ENCODE results near the gene ENOX1. TPM values are rescaled to one million over a fixed set of nuclear protein-coding genes. Genes with fewer than 3 reads are reported as not detected.

ENOX1 gene
- total RNA-seq, 1 donor from 2014 or later: 11.5 TPM

DNA sequence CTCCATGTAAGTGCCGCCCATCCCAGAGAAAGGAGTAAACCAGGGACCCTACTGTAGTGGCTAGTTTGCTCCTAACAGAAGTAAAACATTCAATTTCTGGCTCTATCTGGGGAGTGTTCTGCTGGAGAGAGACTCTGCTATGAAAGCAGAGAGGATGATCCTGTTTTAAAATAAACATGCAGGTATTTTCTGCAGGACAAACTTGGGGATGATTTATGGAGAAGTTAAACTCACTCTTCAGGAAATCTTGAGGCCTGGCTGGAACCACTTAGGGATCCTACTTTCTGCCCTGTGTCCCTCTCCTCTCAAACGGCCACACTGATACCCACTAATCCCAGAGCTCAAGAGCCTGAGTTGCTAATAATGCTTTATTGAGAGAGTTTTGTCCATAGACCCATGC, 482.3 kb downstream of the ENOX1 start:
- Histone ChIP-seq H3K4me3 (ENCODE audit: low read length in 3 of 3) (no peak overlapping the region), H3K9ac (ENCODE audit: low read depth in 1 of 3, low read length in 3 of 3) (no peak overlapping the region), H3K4me1 (ENCODE audit: control insufficient read depth in 3 of 3, insufficient read depth in 3 of 3, low read length in 3 of 3) (peaks cover 9 to 28% (median 14%) of the 10 kb centered on the region in 3 donors), H3K27me3 (ENCODE audit: control insufficient read depth in 3 of 3, insufficient read depth in 3 of 3, low read length in 3 of 3) (no peaks in the 10 kb centered on the region), H3K27ac (ENCODE audit: low read depth, low read length) (no peak overlapping the region), H3K36me3 (ENCODE audit: control insufficient read depth in 3 of 3, insufficient read depth in 3 of 3, low read length in 3 of 3) (no peaks in the 10 kb centered on the region), H3K9me3 (ENCODE audit: control insufficient read depth in 3 of 3, low read length in 3 of 3) (no peaks in the 10 kb centered on the region)

DNA sequence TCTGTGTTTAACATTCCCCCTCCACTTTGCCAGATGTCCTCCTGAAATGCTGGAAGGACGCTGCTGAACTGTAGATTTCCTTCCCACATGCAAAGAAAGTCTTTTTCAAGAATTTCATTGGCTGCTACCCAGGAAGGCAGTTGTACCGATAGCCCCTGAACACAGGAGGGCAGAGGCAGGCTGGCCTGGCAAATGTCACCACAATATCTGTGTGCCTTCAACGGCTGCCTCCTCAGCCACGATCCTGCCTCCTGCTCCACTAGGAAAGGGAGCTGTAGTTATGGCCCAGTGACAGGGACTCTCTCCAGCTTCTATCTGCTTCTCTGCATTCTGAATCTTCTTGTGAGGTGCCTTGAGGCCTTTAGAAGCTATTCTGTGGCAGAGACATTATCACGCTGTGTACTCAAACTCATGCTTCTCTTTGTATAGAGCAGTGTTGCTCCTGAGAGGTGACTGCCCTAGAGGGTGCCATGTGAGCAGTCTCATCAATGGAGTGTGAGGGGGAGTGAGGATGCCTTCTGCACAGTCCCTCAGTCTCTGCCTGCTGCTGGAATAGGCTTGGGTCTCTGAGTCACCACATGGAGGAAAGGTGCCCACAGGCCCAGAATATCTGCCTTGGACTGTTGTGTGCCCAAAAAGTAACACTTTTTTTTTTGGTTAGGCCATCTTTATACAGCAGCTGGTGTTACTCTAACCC, 483.6 kb downstream of the ENOX1 start:
- Histone ChIP-seq H3K36me3 (ENCODE audit: control insufficient read depth in 3 of 3, insufficient read depth in 3 of 3, low read length in 3 of 3) (no peaks in the 10 kb centered on the region), H3K9ac (ENCODE audit: low read depth in 1 of 3, low read length in 3 of 3) (peak overlapping the region in 1 of 3 donors; percentile 4), H3K27ac (ENCODE audit: low read depth, low read length) (no peak overlapping the region), H3K27me3 (ENCODE audit: control insufficient read depth in 3 of 3, insufficient read depth in 3 of 3, low read length in 3 of 3) (no peaks in the 10 kb centered on the region), H3K9me3 (ENCODE audit: control insufficient read depth in 3 of 3, low read length in 3 of 3) (no peaks in the 10 kb centered on the region), H3K4me1 (ENCODE audit: control insufficient read depth in 3 of 3, insufficient read depth in 3 of 3, low read length in 3 of 3) (peaks cover 9 to 24% (median 14%) of the 10 kb centered on the region in 3 donors), H3K4me3 (ENCODE audit: low read length in 3 of 3) (no peak overlapping the region)

DNA sequence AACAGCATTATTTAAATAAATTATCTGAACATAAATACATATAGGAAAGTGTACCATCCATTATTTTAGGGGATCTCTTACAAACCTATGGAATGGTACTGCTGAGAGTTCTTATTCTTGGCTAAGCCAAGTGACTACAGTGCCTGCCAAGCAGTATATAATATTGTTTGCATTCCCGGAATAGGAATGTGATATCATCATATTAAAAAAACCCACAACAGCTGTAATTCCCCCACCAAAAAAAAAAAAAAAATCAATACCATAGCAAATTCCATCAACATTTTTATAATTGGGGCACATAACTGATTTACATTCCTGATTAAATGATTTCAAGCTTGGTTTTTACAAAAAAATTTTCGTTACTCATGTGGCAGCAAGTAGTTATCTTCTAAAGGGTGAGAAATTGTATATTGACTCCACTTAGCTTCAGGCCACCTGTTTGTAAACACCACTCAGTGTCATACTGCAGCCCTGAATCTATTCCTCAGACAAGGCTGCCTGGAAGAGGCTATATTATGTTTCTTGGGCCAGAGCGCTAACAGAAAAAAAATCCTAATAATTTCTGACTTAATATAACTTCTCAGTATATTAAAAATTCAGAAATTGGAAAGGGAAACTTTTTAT, 485.3 kb downstream of the ENOX1 start:
- no peak overlapping the region for H3K27ac ChIP-seq (ENCODE audit: low read depth, low read length)
- H3K4me3 ChIP-seq (ENCODE audit: low read length in 3 of 3): no peak overlapping the region
- H3K36me3 ChIP-seq (ENCODE audit: control insufficient read depth in 3 of 3, insufficient read depth in 3 of 3, low read length in 3 of 3): no peaks in the 10 kb centered on the region
- H3K9ac ChIP-seq (ENCODE audit: low read depth in 1 of 3, low read length in 3 of 3): no peak overlapping the region
- H3K27me3 ChIP-seq (ENCODE audit: control insufficient read depth in 3 of 3, insufficient read depth in 3 of 3, low read length in 3 of 3): no peaks in the 10 kb centered on the region
- no peaks in the 10 kb centered on the region for H3K9me3 ChIP-seq (ENCODE audit: control insufficient read depth in 3 of 3, low read length in 3 of 3)
- H3K4me1 ChIP-seq (ENCODE audit: control insufficient read depth in 3 of 3, insufficient read depth in 3 of 3, low read length in 3 of 3): peaks cover 6 to 15% (median 8%) of the 10 kb centered on the region in 3 donors

DNA sequence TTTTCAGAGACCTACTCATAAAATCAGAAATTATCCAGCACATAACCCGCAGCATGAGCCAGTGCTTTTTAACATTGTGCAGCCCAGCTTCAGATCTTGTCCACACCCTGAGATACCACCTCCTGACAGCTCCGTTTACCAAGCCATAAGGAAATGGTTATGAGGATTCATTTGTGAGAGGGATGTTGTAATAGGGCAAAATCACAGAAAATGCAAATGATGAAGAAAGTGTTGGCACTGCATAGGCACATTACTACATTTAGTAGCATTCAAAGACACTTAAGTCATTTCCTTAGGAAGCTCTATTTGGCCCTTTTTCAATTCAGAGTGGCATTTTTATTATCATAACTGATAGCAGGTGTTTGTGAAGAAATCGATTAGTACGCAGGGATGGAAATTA, 485.9 kb downstream of the ENOX1 start:
- Histone ChIP-seq H3K27ac (ENCODE audit: low read depth, low read length) (no peak overlapping the region), H3K27me3 (ENCODE audit: control insufficient read depth in 3 of 3, insufficient read depth in 3 of 3, low read length in 3 of 3) (no peaks in the 10 kb centered on the region), H3K9me3 (ENCODE audit: control insufficient read depth in 3 of 3, low read length in 3 of 3) (no peaks in the 10 kb centered on the region), H3K9ac (ENCODE audit: low read depth in 1 of 3, low read length in 3 of 3) (no peak overlapping the region), H3K4me3 (ENCODE audit: low read length in 3 of 3) (no peak overlapping the region), H3K4me1 (ENCODE audit: control insufficient read depth in 3 of 3, insufficient read depth in 3 of 3, low read length in 3 of 3) (peaks cover 6 to 15% (median 8%) of the 10 kb centered on the region in 3 donors), H3K36me3 (ENCODE audit: control insufficient read depth in 3 of 3, insufficient read depth in 3 of 3, low read length in 3 of 3) (no peaks in the 10 kb centered on the region)

DNA sequence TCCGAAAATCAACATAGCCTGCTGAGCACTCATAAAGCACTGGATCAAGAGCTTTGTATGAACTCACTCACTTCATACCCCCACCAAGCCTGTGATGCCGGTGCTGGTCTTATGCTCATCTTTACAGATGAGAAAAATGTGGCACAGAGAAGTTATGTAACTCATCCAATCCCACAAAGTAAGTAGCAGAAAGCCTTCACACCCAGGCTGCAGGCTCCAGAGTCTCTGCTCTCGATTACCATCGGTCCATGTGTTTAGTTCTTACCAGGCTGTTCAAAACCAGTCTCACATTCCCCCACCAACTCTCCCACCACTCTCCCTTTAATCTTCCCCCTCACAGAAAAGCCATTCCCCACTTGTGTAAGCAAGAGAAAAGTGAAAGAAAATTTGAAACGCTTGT, 487.4 kb downstream of the ENOX1 start:
- Histone ChIP-seq H3K9me3 (ENCODE audit: control insufficient read depth in 3 of 3, low read length in 3 of 3) (no peaks in the 10 kb centered on the region), H3K4me1 (ENCODE audit: control insufficient read depth in 3 of 3, insufficient read depth in 3 of 3, low read length in 3 of 3) (peaks cover 6 to 15% (median 8%) of the 10 kb centered on the region in 3 donors), H3K27ac (ENCODE audit: low read depth, low read length) (no peak overlapping the region), H3K27me3 (ENCODE audit: control insufficient read depth in 3 of 3, insufficient read depth in 3 of 3, low read length in 3 of 3) (no peaks in the 10 kb centered on the region), H3K9ac (ENCODE audit: low read depth in 1 of 3, low read length in 3 of 3) (no peak overlapping the region), H3K4me3 (ENCODE audit: low read length in 3 of 3) (no peak overlapping the region), H3K36me3 (ENCODE audit: control insufficient read depth in 3 of 3, insufficient read depth in 3 of 3, low read length in 3 of 3) (no peaks in the 10 kb centered on the region)

DNA sequence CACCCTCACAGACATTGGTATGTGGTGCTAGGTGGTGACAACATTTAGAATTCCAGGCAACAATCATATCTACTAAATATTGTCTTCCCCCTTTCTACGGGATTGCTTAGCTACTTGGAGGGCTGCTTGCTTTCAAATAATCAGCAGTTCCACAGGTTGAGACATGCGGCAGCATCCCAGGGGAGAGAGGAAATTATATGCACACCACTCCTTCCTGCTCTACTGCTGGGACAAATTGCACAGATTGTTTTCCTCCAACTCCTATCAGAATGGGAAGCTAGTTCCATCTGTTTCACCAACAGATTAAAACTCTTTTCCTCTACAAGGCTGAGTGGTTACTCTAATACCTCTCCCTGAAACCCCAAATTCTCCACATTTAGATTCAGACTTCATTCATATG, 488.0 kb downstream of the ENOX1 start:
- no peak overlapping the region for H3K4me3 ChIP-seq (ENCODE audit: low read length in 3 of 3)
- H3K36me3 ChIP-seq (ENCODE audit: control insufficient read depth in 3 of 3, insufficient read depth in 3 of 3, low read length in 3 of 3): no peaks in the 10 kb centered on the region
- no peaks in the 10 kb centered on the region for H3K9me3 ChIP-seq (ENCODE audit: control insufficient read depth in 3 of 3, low read length in 3 of 3)
- H3K9ac ChIP-seq (ENCODE audit: low read depth in 1 of 3, low read length in 3 of 3): no peak overlapping the region
- no peak overlapping the region for H3K27ac ChIP-seq (ENCODE audit: low read depth, low read length)
- H3K27me3 ChIP-seq (ENCODE audit: control insufficient read depth in 3 of 3, insufficient read depth in 3 of 3, low read length in 3 of 3): no peaks in the 10 kb centered on the region
- H3K4me1 ChIP-seq (ENCODE audit: control insufficient read depth in 3 of 3, insufficient read depth in 3 of 3, low read length in 3 of 3): peaks cover 6 to 12% (median 8%) of the 10 kb centered on the region in 3 donors

DNA sequence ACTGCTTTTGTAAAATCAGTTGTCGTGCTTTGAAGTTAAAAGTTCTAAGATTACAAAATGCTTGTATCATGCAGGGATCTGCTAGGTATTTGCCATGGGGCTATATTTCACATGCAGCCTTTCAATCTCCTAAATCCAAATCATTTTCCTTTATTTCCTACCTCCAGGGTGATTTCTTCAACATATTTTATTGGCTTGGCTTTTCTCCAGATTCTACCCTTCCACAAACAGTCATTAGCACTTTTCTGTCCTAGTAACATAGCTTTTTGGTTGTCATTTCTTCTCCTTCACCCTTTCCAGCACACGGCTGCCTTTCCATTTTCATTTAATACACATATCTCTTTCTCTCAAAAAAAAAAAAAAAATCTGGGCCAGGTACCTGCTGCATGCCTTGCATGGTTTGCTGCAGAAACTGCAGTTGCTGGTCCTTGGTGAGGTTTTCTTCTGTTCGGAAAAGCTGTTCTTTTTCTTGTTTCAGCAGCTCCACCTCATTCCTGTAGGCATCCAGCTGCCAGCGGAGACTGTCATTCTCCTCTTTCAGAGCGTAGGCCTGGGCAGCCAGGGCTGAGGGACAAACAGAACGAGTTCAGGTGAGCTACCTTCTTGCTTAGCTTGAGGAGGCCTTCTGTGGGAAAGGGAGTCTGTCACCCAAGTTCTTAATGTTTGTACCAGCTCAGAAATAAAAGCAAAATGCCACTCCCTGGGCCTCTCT, 488.6 kb downstream of the ENOX1 start:
- H3K9ac ChIP-seq (ENCODE audit: low read depth in 1 of 3, low read length in 3 of 3): no peak overlapping the region
- peaks cover 3 to 5% (median 4%) of the 10 kb centered on the region in 3 donors for H3K4me1 ChIP-seq (ENCODE audit: control insufficient read depth in 3 of 3, insufficient read depth in 3 of 3, low read length in 3 of 3)
- no peaks in the 10 kb centered on the region for H3K36me3 ChIP-seq (ENCODE audit: control insufficient read depth in 3 of 3, insufficient read depth in 3 of 3, low read length in 3 of 3)
- H3K27me3 ChIP-seq (ENCODE audit: control insufficient read depth in 3 of 3, insufficient read depth in 3 of 3, low read length in 3 of 3): no peaks in the 10 kb centered on the region
- no peak overlapping the region for H3K27ac ChIP-seq (ENCODE audit: low read depth, low read length)
- no peaks in the 10 kb centered on the region for H3K9me3 ChIP-seq (ENCODE audit: control insufficient read depth in 3 of 3, low read length in 3 of 3)
- no peak overlapping the region for H3K4me3 ChIP-seq (ENCODE audit: low read length in 3 of 3)

DNA sequence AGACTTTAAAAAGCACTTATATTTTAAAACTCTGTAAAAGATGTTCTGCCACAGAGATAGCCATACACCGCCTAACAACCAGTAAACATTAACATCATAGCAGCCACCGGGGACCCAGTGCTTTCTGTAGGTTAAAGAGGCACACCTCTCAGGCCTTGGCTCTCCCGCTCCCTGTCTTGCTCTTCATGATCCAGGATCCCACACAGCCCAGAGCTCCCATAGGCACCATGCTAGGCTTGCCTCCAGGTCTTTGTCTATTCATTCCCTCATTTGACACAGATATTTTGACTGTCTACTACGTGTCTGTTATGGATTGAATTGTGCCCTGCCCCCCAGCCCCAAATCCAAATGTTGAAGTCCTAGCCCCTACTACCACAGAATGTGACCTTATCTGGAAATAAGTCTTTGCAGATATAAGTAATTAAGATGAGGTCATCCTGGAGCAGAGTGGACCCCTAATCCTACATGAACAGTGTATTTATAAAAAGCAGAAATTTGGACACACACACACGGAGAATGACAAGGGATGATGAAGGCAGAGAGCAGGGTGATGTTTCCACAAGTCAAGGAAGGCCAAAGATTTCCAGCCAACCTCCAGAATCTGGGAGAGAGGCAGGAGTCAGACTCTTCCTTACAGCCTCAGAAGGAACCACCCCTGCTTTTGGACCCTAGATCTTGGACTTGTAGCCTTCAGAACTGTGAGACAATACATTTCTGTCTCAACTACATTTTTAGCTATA, 490.8 kb downstream of the ENOX1 start:
- H3K9me3 ChIP-seq (ENCODE audit: control insufficient read depth in 3 of 3, low read length in 3 of 3): no peaks in the 10 kb centered on the region
- H3K9ac ChIP-seq (ENCODE audit: low read depth in 1 of 3, low read length in 3 of 3): no peak overlapping the region
- H3K36me3 ChIP-seq (ENCODE audit: control insufficient read depth in 3 of 3, insufficient read depth in 3 of 3, low read length in 3 of 3): no peaks in the 10 kb centered on the region
- no peaks in the 10 kb centered on the region for H3K27me3 ChIP-seq (ENCODE audit: control insufficient read depth in 3 of 3, insufficient read depth in 3 of 3, low read length in 3 of 3)
- no peak overlapping the region for H3K27ac ChIP-seq (ENCODE audit: low read depth, low read length)
- no peak overlapping the region for H3K4me3 ChIP-seq (ENCODE audit: low read length in 3 of 3)
- H3K4me1 ChIP-seq (ENCODE audit: control insufficient read depth in 3 of 3, insufficient read depth in 3 of 3, low read length in 3 of 3): no peaks in the 10 kb centered on the region

DNA sequence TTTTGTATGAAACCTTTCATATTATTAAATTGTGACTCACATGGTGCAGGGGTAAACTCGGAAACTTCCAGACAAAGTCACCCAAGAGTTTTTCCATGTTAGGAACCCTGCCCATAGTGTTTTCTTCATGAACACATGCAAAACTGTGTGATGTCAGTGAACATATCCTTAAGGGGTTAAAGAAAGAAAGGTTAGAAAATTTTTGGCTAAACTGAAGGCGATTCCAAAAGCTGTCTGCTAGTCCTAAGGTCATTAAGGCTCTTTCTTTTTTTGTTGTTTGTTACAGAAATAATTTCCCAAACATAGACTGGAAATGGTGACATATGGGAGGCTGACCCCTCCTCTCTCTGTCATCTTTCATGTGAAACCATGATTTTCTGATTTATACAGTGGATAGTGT, 491.5 kb downstream of the ENOX1 start:
- Histone ChIP-seq H3K9me3 (ENCODE audit: control insufficient read depth in 3 of 3, low read length in 3 of 3) (no peaks in the 10 kb centered on the region), H3K4me1 (ENCODE audit: control insufficient read depth in 3 of 3, insufficient read depth in 3 of 3, low read length in 3 of 3) (no peaks in the 10 kb centered on the region), H3K27ac (ENCODE audit: low read depth, low read length) (no peak overlapping the region), H3K9ac (ENCODE audit: low read depth in 1 of 3, low read length in 3 of 3) (no peak overlapping the region), H3K27me3 (ENCODE audit: control insufficient read depth in 3 of 3, insufficient read depth in 3 of 3, low read length in 3 of 3) (no peaks in the 10 kb centered on the region), H3K4me3 (ENCODE audit: low read length in 3 of 3) (no peak overlapping the region), H3K36me3 (ENCODE audit: control insufficient read depth in 3 of 3, insufficient read depth in 3 of 3, low read length in 3 of 3) (no peaks in the 10 kb centered on the region)
